ENCODE data around the gene OGT.

The OGT gene

DNA sequence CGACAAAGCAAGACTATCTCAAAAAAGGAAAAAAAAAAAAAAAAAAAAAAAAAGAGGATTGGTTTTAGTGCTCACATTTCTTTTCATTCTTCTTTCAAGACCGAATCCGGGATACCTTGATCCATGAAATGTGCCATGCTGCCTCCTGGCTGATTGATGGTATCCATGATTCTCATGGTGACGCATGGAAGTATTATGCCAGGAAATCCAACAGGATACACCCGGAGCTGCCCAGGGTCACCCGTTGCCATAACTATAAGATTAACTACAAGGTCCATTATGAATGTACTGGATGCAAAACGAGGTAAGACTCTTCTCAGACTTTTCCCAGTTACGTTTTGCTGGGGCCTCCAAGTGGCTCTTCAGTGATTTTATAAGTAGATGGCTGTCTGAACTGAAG lies 79.4 kb downstream of the OGT start:
- ChIA-PET CTCF (no interaction called here), POLR2A (no interaction called here)
- no peak overlapping the region for H3K4me3 ChIP-seq (ENCODE audit: low read depth, low read length)
- peaks cover 0 to 34% of the 10 kb centered on the region in 2 experiments; a peak in 2 of 3 replicates for H3K36me3 ChIP-seq (ENCODE audit: control insufficient read depth in 2 of 2, insufficient read depth in 1 of 2, low read length in 2 of 2)
- no peaks in the 10 kb centered on the region for H3K9me3 ChIP-seq (ENCODE audit: control insufficient read depth, insufficient read depth, low read depth, low read length)
- no peak overlapping the region for H3K27ac ChIP-seq (ENCODE audit: extremely low read depth, low read depth, low read length)
- TF ChIP-seq ZNF600 (tag by site-specific recombination; IDR thresholded peaks at IDR 0.05) (no peak), ZNF274 (IDR thresholded peaks at IDR 0.05; ENCODE audit: low read length) (no peak), ZNF274 (tag by site-specific recombination; IDR thresholded peaks at IDR 0.05; ENCODE audit: borderline replicate concordance) (no peak), ZNF701 (tag by site-specific recombination; IDR thresholded peaks at IDR 0.05) (no peak), ZNF391 (tag by site-specific recombination; IDR thresholded peaks at IDR 0.05; ENCODE audit: borderline replicate concordance, low read depth) (no peak), ZNF514 (tag by site-specific recombination; IDR thresholded peaks at IDR 0.05) (no peak), OVOL3 (tag by site-specific recombination; IDR thresholded peaks at IDR 0.05) (no peak), ZNF830 (tag by site-specific recombination; IDR thresholded peaks at IDR 0.05; ENCODE audit: low read depth) (no peak), BCL6B (tag by site-specific recombination; IDR thresholded peaks at IDR 0.05) (no peak), TCF7L2 (IDR thresholded peaks at IDR 0.05; ENCODE audit: borderline replicate concordance, low read depth, low read length) (no peak), ZNF777 (tag by site-specific recombination; IDR thresholded peaks at IDR 0.05; ENCODE audit: borderline replicate concordance) (no peak), ZSCAN16 (tag by site-specific recombination; IDR thresholded peaks at IDR 0.05) (no peak), ZNF645 (tag by site-specific recombination; IDR thresholded peaks at IDR 0.05) (no peak), ZNF501 (tag by site-specific recombination; IDR thresholded peaks at IDR 0.05) (no peak), ZNF133 (tag by site-specific recombination; IDR thresholded peaks at IDR 0.05) (no peak), ZNF548 (tag by site-specific recombination; IDR thresholded peaks at IDR 0.05) (no peak), ZNF398 (tag by site-specific recombination; IDR thresholded peaks at IDR 0.05) (no peak), GLIS1 (tag by site-specific recombination; IDR thresholded peaks at IDR 0.05) (no peak)
- TF ChIP-seq, protein P1, sequence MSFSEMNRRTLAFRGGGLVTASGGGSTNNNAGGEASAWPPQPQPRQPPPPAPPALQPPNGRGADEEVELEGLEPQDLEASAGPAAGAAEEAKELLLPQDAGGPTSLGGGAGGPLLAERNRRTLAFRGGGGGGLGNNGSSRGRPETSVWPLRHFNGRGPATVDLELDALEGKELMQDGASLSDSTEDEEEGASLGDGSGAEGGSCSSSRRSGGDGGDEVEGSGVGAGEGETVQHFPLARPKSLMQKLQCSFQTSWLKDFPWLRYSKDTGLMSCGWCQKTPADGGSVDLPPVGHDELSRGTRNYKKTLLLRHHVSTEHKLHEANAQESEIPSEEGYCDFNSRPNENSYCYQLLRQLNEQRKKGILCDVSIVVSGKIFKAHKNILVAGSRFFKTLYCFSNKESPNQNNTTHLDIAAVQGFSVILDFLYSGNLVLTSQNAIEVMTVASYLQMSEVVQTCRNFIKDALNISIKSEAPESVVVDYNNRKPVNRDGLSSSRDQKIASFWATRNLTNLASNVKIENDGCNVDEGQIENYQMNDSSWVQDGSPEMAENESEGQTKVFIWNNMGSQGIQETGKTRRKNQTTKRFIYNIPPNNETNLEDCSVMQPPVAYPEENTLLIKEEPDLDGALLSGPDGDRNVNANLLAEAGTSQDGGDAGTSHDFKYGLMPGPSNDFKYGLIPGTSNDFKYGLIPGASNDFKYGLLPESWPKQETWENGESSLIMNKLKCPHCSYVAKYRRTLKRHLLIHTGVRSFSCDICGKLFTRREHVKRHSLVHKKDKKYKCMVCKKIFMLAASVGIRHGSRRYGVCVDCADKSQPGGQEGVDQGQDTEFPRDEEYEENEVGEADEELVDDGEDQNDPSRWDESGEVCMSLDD (tag by site-specific recombination; IDR thresholded peaks at IDR 0.05): no peak
- no peaks in the 10 kb centered on the region for H3K4me1 ChIP-seq (ENCODE audit: control insufficient read depth, insufficient read depth, low read length)

GRCh38 chrX:71615056-71615455 lies 82.2 kb downstream of the OGT start:
- no peak overlapping the region for H3K4me3 ChIP-seq (ENCODE audit: low read depth, low read length)
- no peak overlapping the region for H3K27ac ChIP-seq (ENCODE audit: extremely low read depth, low read depth, low read length)
- H3K36me3 ChIP-seq (ENCODE audit: control insufficient read depth in 2 of 2, insufficient read depth in 1 of 2, low read length in 2 of 2): peaks cover 0 to 23% of the 10 kb centered on the region in 2 experiments; a peak in 2 of 3 replicates
- H3K4me1 ChIP-seq (ENCODE audit: control insufficient read depth, insufficient read depth, low read length): no peaks in the 10 kb centered on the region
- ChIA-PET POLR2A (no interaction called here), CTCF (no interaction called here)
- no peaks in the 10 kb centered on the region for H3K9me3 ChIP-seq (ENCODE audit: control insufficient read depth, insufficient read depth, low read depth, low read length)
- TF ChIP-seq ZNF514 (tag by site-specific recombination; IDR thresholded peaks at IDR 0.05) (no peak), KLF17 (tag by site-specific recombination; IDR thresholded peaks at IDR 0.05) (no peak), ZNF585B (tag by site-specific recombination; IDR thresholded peaks at IDR 0.05) (no peak), BCL11B (tag by site-specific recombination; IDR thresholded peaks at IDR 0.05; ENCODE audit: low read depth) (no peak), GLIS1 (tag by site-specific recombination; IDR thresholded peaks at IDR 0.05) (no peak), ZNF501 (tag by site-specific recombination; IDR thresholded peaks at IDR 0.05) (no peak), ZNF473 (tag by site-specific recombination; IDR thresholded peaks at IDR 0.05) (no peak), ZNF561 (tag by site-specific recombination; IDR thresholded peaks at IDR 0.05; ENCODE audit: borderline replicate concordance) (no peak), FEZF1 (tag by site-specific recombination; IDR thresholded peaks at IDR 0.05) (no peak), SP3 (tag by site-specific recombination; IDR thresholded peaks at IDR 0.05) (no peak), REPIN1 (tag by site-specific recombination; IDR thresholded peaks at IDR 0.05; ENCODE audit: low read depth) (no peak)

Measured in HEK293 (cell line).